HG02884 (cell line): Measurements from ENCODE around the gene ANKRD49.
"Not testable (repeated sequence)": the region's sequence is repeated elsewhere in the genome, so short reads cannot be mapped to it uniquely, and the experiment has no call there.

ENCODE experiments used
- ATAC-seq: cut with Tn5 transposase; IDR thresholded peaks from one replicate; pipeline ENCODE4 v1.9.1; 2021; ENCODE audit warnings: mild to moderate bottlenecking, moderate library complexity; ENCODE audit not compliant: unreplicated experiment

The ANKRD49 gene

GRCh38 chr11:94504689-94505293 lies 11.0 kb downstream of the ANKRD49 start:
- ATAC-seq = no peak

- not testable (repeated sequence) for ATAC-seq
Observed at GRCh38 chr11:94506513-94506912, 12.7 kb downstream of the ANKRD49 start.

GRCh38 chr11:94507485-94507884 lies 13.7 kb downstream of the ANKRD49 start:
- ATAC-seq = no peak

- ATAC-seq = no peak
Observed at GRCh38 chr11:94511932-94512781, 18.4 kb downstream of the ANKRD49 start, which contains the start of gene C11orf97. Gene C11orf97, plus strand, starts transcription at chr11:94512461. Its CDS starts 68 bp downstream, at chr11:94512529.

GRCh38 chr11:94513091-94513490 lies 19.3 kb downstream of the ANKRD49 start:
- ATAC-seq = no peak

- no peak for ATAC-seq
Observed at GRCh38 chr11:94515398-94515797, 21.6 kb downstream of the ANKRD49 start.

- ATAC-seq = no peak
Observed at GRCh38 chr11:94516725-94517124, 22.9 kb downstream of the ANKRD49 start.

GRCh38 chr11:94518300-94518699 lies 24.5 kb downstream of the ANKRD49 start:
- ATAC-seq = no peak

GRCh38 chr11:94519478-94520084 lies 25.8 kb downstream of the ANKRD49 start:
- no peak for ATAC-seq

GRCh38 chr11:94521684-94522083 lies 27.9 kb downstream of the ANKRD49 start:
- no peak for ATAC-seq

GRCh38 chr11:94524341-94524740 lies 30.6 kb downstream of the ANKRD49 start:
- no peak for ATAC-seq

GRCh38 chr11:94525546-94526324 lies 32.0 kb downstream of the ANKRD49 start:
- ATAC-seq = no peak

GRCh38 chr11:94526645-94527438 lies 33.1 kb downstream of the ANKRD49 start:
- no peak for ATAC-seq

GRCh38 chr11:94528551-94528950 lies 34.8 kb downstream of the ANKRD49 start:
- ATAC-seq = no peak

- no peak for ATAC-seq
Observed at GRCh38 chr11:94532211-94532610, 38.4 kb downstream of the ANKRD49 start.

- ATAC-seq = no peak
Observed at GRCh38 chr11:94533206-94533605, 39.4 kb downstream of the ANKRD49 start.

- no peak for ATAC-seq
Observed at GRCh38 chr11:94533696-94534630, 40.2 kb downstream of the ANKRD49 start.

- no peak for ATAC-seq
Observed at GRCh38 chr11:94536386-94536785, 42.6 kb downstream of the ANKRD49 start.

GRCh38 chr11:94537031-94537600 lies 43.3 kb downstream of the ANKRD49 start:
- ATAC-seq = no peak
